HCT116 (cell line): Measurements from ENCODE around the gene MRPL44. TPM values are rescaled to one million over a fixed set of nuclear protein-coding genes. Genes with fewer than 3 reads are reported as not detected.

ENCODE experiments used
- ATAC-seq: fragments of 200-7000 bp; cut with Tn5 transposase; 2 replicates; pipeline ENCODE4 v1.9.1; 2020; ENCODE audit warnings: mild to moderate bottlenecking, moderate library complexity
- BruUV-seq: library from RNA; stranded (reverse); fragments of 400-500 nt; replicated peaks from 2 replicates; lab custom pipeline; 2021; lab: Mats Ljungman, UMichigan
- CTCF ChIA-PET: fragments of 300-600 bp; sonication (Branson Sonifier 250); formaldehyde crosslinking; loops from one replicate; lab custom pipeline; 2021; ENCODE audit warnings: antibody characterized with exemption; lab: Charles Lee
- POLR2A ChIA-PET: fragments of 300-600, 350-600 bp; sonication (Branson Sonifier 250); formaldehyde crosslinking; loops from one replicate; lab custom pipeline; 2021; ENCODE audit warnings: antibody characterized with exemption; lab: Charles Lee
- RAD21 ChIA-PET, 2 experiments: fragments of 300-600 bp; sonication (Branson Sonifier 250); formaldehyde crosslinking; loops; one replicate each; lab custom pipeline; 2023; ENCODE audit warnings: low total read pairs in 2 of 2; ENCODE audit not compliant: uncharacterized antibody in 2 of 2, unreplicated experiment in 2 of 2, low non-redundant PET in 1 of 2; lab: Charles Lee
- DNase-seq: peaks from one replicate; pipeline ENCODE4 v3.0.0-alpha.2; 2010; ENCODE audit warnings: low read depth, low spot score
- H2AFZ ChIP-seq: fragments of 200-600 bp; shearing (Covaris generic), sonication (generic); 2 replicates; pipeline ENCODE4 v1.6.1; 2017; ENCODE audit warnings: low read depth, mixed run types, mixed read lengths, antibody characterized with exemption, low read length; ENCODE audit not compliant: poor library complexity, severe bottlenecking
- H3K27ac ChIP-seq: 2 replicates; pipeline ENCODE4 v1.5.1; 2012; ENCODE audit warnings: low read depth, low read length
- H3K27me3 ChIP-seq: fragments of 200-600 bp; sonication (generic); 2 replicates; pipeline ENCODE4 v1.6.1; 2016; ENCODE audit warnings: mixed run types, low read length, mixed read lengths; ENCODE audit not compliant: insufficient read depth
- H3K36me3 ChIP-seq, 2 experiments: fragments of 200-500 bp in 1 of 2; fragments of 200-600 bp in 1 of 2; sonication (Bioruptor generic) in 1 of 2; sonication (generic) in 1 of 2; 2 replicates each; pipeline versions ENCODE4 v1.5.1 to v1.6.1; 2014 to 2016; ENCODE audit warnings: low read length in 2 of 2, inconsistent platforms in 1 of 2, mixed read lengths in 1 of 2, mixed run types in 1 of 2; ENCODE audit not compliant: insufficient read depth in 2 of 2, control insufficient read depth in 1 of 2
- H3K4me1 ChIP-seq, 2 experiments: fragments of 200-600 bp in 1 of 2; sonication (generic) in 1 of 2; 2 replicates each; pipeline versions ENCODE4 v1.5.1 to v1.6.1; 2012 to 2017; ENCODE audit warnings: low read length in 2 of 2, inconsistent platforms in 1 of 2, mild to moderate bottlenecking in 1 of 2, mixed read lengths in 1 of 2, mixed run types in 1 of 2, moderate library complexity in 1 of 2; ENCODE audit not compliant: insufficient read depth in 2 of 2, control insufficient read depth in 1 of 2
- H3K4me2 ChIP-seq: fragments of 200-600 bp; sonication (generic); 2 replicates; pipeline ENCODE4 v1.6.1; 2017; ENCODE audit warnings: mixed run types, low read length, mixed read lengths
- H3K4me3 ChIP-seq, 2 experiments: fragments of 200-600 bp in 1 of 2; sonication (generic) in 1 of 2; replicated peaks in 1 of 2; 2 replicates each; pipeline ENCODE4 v1.5.1; 2011 to 2016; ENCODE audit warnings: low read length in 2 of 2, control low read depth in 1 of 2, low read depth in 1 of 2, mild to moderate bottlenecking in 1 of 2, mixed read lengths in 1 of 2, mixed run types in 1 of 2
- H3K79me2 ChIP-seq: fragments of 200-600 bp; sonication (generic); 2 replicates; pipeline ENCODE4 v1.6.1; 2017; ENCODE audit warnings: mild to moderate bottlenecking, mixed run types, low read length, moderate library complexity, mixed read lengths; ENCODE audit not compliant: insufficient read depth
- H3K9ac ChIP-seq: fragments of 200-600 bp; sonication (generic); 2 replicates; pipeline ENCODE4 v1.6.1; 2016; ENCODE audit warnings: low read length, mixed read lengths
- H3K9me2 ChIP-seq: fragments of 200-600 bp; sonication (generic), shearing (Covaris generic); 2 replicates; pipeline ENCODE4 v1.6.1; 2017; ENCODE audit warnings: mixed run types, mild to moderate bottlenecking, moderate library complexity; ENCODE audit not compliant: insufficient read depth
- H3K9me3 ChIP-seq, 2 experiments: fragments of 200-500 bp in 1 of 2; fragments of 200-600 bp in 1 of 2; sonication (Bioruptor generic) in 1 of 2; sonication (generic) in 1 of 2; 2 replicates each; pipeline ENCODE4 v1.6.1; 2014 to 2017; ENCODE audit warnings: low read length in 2 of 2, mixed read lengths in 2 of 2, inconsistent platforms in 1 of 2, low read depth in 1 of 2, mild to moderate bottlenecking in 1 of 2, mixed run types in 1 of 2, moderate library complexity in 1 of 2; ENCODE audit not compliant: control insufficient read depth in 1 of 2, insufficient read depth in 1 of 2
- H4K20me1 ChIP-seq: fragments of 200-600 bp; sonication (generic), shearing (Covaris generic); 2 replicates; pipeline ENCODE4 v1.6.1; 2017; ENCODE audit warnings: mixed run types, mild to moderate bottlenecking, moderate library complexity; ENCODE audit not compliant: insufficient read depth
- ATF3 ChIP-seq: IDR thresholded peaks from 2 replicates; pipeline ENCODE4 v1.6.1; 2012
- CBX3 ChIP-seq: IDR thresholded peaks from 2 replicates; pipeline ENCODE4 v1.6.1; 2012; ENCODE audit warnings: low read depth
- CEBPB ChIP-seq: IDR thresholded peaks from 2 replicates; pipeline ENCODE4 v1.6.1; 2012; ENCODE audit warnings: low read depth
- EGR1 ChIP-seq: IDR thresholded peaks from 2 replicates; pipeline ENCODE4 v1.6.1; 2012; ENCODE audit warnings: low read depth
- ELF1 ChIP-seq: IDR thresholded peaks from 2 replicates; pipeline ENCODE4 v1.6.1; 2012; ENCODE audit warnings: low read depth, borderline replicate concordance
- EZH2phosphoT487 ChIP-seq: fragments of 200-600 bp; IDR thresholded peaks from 2 replicates; pipeline ENCODE4 v1.6.1; 2018; ENCODE audit warnings: antibody characterized with exemption, borderline replicate concordance
- POLR2A ChIP-seq: IDR thresholded peaks from 2 replicates; pipeline ENCODE4 v1.7.0; 2011; ENCODE audit warnings: borderline replicate concordance; ENCODE audit not compliant: insufficient read depth, insufficient read length; ENCODE audit errors: extremely low read depth
- POLR2AphosphoS5 ChIP-seq: IDR thresholded peaks from 2 replicates; pipeline ENCODE4 v1.6.1; 2011; ENCODE audit warnings: mild to moderate bottlenecking, low read depth, low read length, moderate library complexity
- RAD21 ChIP-seq: IDR thresholded peaks from 2 replicates; pipeline ENCODE4 v1.6.1; 2012; ENCODE audit warnings: low read depth, mild to moderate bottlenecking
- SP1 ChIP-seq: IDR thresholded peaks from 2 replicates; pipeline ENCODE4 v1.6.1; 2012; ENCODE audit warnings: low read depth
- SRF ChIP-seq: IDR thresholded peaks from 2 replicates; pipeline ENCODE4 v1.6.1; 2012; ENCODE audit warnings: low read depth
- YY1 ChIP-seq: IDR thresholded peaks from 2 replicates; pipeline ENCODE4 v1.6.1; 2011; ENCODE audit warnings: low read length, low read depth, moderate library complexity, mild to moderate bottlenecking; ENCODE audit not compliant: insufficient replicate concordance; ENCODE audit errors: extremely low read depth
- ZFX ChIP-seq: fragments of 450-650 bp; IDR thresholded peaks from 2 replicates; pipeline ENCODE4 v1.6.1; 2017
- ZNF274 ChIP-seq: fragments of 200-500 bp; sonication (Bioruptor generic); IDR thresholded peaks from 2 replicates; pipeline ENCODE4 v1.6.1; 2014; ENCODE audit warnings: mild to moderate bottlenecking, low read depth, low read length, inconsistent platforms
- intact Hi-C: fragments of 100-400 bp; cut with micrococcal nuclease; formaldehyde crosslinking; loops from 2 replicates; pipeline ENCODE4 v1.10.0; 2022
- total RNA-seq: library from RNA; stranded (reverse); gene quantifications from one replicate; pipeline ENCODE4 v1.2.1, GENCODE V29; 2021; ENCODE audit not compliant: unreplicated experiment
- TF ChIP-seq, protein P1 (sequence below): IDR thresholded peaks from 2 replicates; pipeline ENCODE4 v1.6.1; 2011; ENCODE audit warnings: mild to moderate bottlenecking, low read length, moderate library complexity; ENCODE audit not compliant: insufficient replicate concordance; ENCODE audit errors: extremely low read depth
- TF ChIP-seq, protein P2 (sequence below): IDR thresholded peaks from 2 replicates; pipeline ENCODE4 v1.6.1; 2012
- TF ChIP-seq, protein P3 (sequence below), 3 experiments: fragments of 200-600 bp in 1 of 3; sonication (generic) in 1 of 3; IDR thresholded peaks in 2 of 3; conservative IDR thresholded peaks in 1 of 3; 2 replicates each; pipeline ENCODE4 v1.5.1; 2012 to 2017; ENCODE audit warnings: low read depth in 2 of 3, low read length in 2 of 3, antibody characterized with exemption in 1 of 3, borderline replicate concordance in 1 of 3, control low read depth in 1 of 3, mild to moderate bottlenecking in 1 of 3, mixed read lengths in 1 of 3, mixed run types in 1 of 3, moderate library complexity in 1 of 3; ENCODE audit not compliant: insufficient read depth in 1 of 3

MRPL44 gene
- total RNA-seq, 1 experiment from 2014 or later = 45.8 TPM

DNA sequence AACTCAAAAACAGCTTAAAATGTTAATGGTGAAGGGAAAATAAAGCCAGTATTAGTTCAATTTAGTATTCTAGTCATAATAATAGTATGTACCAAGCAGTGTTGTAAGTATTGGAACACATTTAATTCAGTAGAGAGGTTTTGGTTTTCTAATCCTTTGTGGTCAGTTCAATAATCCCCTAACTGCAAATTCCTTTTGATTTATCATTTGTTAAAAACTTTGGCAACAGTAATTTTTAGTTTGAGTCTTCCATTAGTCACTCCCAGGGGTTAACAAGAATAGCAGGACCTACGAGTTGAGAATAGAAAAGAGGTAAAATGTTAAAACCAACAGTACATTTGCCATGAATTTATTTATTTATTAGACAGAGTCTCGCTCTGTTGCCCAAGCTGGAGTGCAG lies 10.7 kb downstream of the MRPL44 start (continued):
- TF ChIP-seq, protein P1, sequence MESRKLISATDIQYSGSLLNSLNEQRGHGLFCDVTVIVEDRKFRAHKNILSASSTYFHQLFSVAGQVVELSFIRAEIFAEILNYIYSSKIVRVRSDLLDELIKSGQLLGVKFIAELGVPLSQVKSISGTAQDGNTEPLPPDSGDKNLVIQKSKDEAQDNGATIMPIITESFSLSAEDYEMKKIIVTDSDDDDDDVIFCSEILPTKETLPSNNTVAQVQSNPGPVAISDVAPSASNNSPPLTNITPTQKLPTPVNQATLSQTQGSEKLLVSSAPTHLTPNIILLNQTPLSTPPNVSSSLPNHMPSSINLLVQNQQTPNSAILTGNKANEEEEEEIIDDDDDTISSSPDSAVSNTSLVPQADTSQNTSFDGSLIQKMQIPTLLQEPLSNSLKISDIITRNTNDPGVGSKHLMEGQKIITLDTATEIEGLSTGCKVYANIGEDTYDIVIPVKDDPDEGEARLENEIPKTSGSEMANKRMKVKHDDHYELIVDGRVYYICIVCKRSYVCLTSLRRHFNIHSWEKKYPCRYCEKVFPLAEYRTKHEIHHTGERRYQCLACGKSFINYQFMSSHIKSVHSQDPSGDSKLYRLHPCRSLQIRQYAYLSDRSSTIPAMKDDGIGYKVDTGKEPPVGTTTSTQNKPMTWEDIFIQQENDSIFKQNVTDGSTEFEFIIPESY = no peak
- TF ChIP-seq POLR2A (no peak), SP1 (no peak)

DNA sequence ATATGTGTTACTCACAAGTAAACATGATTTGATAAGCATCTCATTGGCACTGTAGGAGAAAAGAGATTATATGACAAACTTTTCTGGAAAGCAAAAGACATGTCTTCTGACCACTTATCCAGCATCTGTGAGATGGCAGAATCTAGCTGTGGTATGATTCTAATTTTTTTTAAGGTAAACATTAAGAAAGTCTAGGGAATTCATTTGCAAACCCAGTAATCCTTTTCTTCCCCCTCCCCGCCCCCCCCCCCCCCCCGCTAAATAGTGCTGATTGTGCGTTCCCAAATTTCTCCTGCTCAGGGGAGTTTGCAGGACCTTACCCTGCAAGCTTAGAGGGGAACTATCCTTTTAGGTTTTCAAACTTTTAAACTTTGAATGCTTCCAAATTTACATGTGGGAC lies 12.1 kb downstream of the MRPL44 start:
- ChIA-PET CTCF (interaction anchor here (1.3 to 6.2 kb wide), 12 partner anchors 8 to 682 kb away, joined by 3 to 170 read pairs (median 8); no protein-coding TSS in a partner anchor), RAD21 (interaction anchor here (1.4 to 2.7 kb wide), 5 partner anchors 25 to 390 kb away, joined by 3 to 31 read pairs (median 6); no protein-coding TSS in a partner anchor), POLR2A (interaction anchor here (0.6 to 1.8 kb wide), 4 partner anchors 8 to 390 kb away, joined by 3 to 7 read pairs (median 4); no protein-coding TSS in a partner anchor)
- ATAC-seq (no peak), DNase-seq (no peak)
- H3K9me2 ChIP-seq = no peaks in the 10 kb centered on the region
- H3K9ac ChIP-seq = no peak overlapping the region
- intact Hi-C loops = loop anchor here (10.0 kb wide), 1 partner anchor 995 kb away; no protein-coding TSS in a partner anchor
- H3K4me3 ChIP-seq = no peak overlapping the region
- H3K9me3 ChIP-seq = no peaks in the 10 kb centered on the region
- peaks cover 6% of the 10 kb centered on the region; the same call in 1 of the 2 replicates for H4K20me1 ChIP-seq
- H3K27ac ChIP-seq = no peak overlapping the region
- no peak overlapping the region for H3K4me2 ChIP-seq
- peaks cover 7 to 13% of the 10 kb centered on the region in 2 experiments; a peak in 3 of 4 replicates for H3K36me3 ChIP-seq
- H3K4me1 ChIP-seq = no peaks in the 10 kb centered on the region
- BruUV-seq = no TSS peak
- TF ChIP-seq YY1 (no peak), CEBPB (no peak), SRF (no peak), CBX3 (no peak), ELF1 (no peak), ZNF274 (no peak), SP1 (no peak), EZH2phosphoT487 (no peak), ATF3 (no peak), POLR2AphosphoS5 (no peak), ZFX (no peak), RAD21 (no peak), EGR1 (no peak), POLR2A (no peak)
- TF ChIP-seq, protein P2, sequence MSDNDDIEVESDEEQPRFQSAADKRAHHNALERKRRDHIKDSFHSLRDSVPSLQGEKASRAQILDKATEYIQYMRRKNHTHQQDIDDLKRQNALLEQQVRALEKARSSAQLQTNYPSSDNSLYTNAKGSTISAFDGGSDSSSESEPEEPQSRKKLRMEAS = no peak
- TF ChIP-seq, protein P3, sequence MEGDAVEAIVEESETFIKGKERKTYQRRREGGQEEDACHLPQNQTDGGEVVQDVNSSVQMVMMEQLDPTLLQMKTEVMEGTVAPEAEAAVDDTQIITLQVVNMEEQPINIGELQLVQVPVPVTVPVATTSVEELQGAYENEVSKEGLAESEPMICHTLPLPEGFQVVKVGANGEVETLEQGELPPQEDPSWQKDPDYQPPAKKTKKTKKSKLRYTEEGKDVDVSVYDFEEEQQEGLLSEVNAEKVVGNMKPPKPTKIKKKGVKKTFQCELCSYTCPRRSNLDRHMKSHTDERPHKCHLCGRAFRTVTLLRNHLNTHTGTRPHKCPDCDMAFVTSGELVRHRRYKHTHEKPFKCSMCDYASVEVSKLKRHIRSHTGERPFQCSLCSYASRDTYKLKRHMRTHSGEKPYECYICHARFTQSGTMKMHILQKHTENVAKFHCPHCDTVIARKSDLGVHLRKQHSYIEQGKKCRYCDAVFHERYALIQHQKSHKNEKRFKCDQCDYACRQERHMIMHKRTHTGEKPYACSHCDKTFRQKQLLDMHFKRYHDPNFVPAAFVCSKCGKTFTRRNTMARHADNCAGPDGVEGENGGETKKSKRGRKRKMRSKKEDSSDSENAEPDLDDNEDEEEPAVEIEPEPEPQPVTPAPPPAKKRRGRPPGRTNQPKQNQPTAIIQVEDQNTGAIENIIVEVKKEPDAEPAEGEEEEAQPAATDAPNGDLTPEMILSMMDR (IDR thresholded peaks at IDR 0.05 in 2 of 3, conservative IDR thresholded peaks at IDR 0.05 in 1 of 3; ENCODE audit: borderline replicate concordance in 1 of 3, insufficient read depth in 1 of 3, low read depth in 2 of 3, low read length in 2 of 3) = no peak
- TF ChIP-seq, protein P1 = no peak
- no peaks in the 10 kb centered on the region for H3K27me3 ChIP-seq
- peaks cover 13% of the 10 kb centered on the region for H3K79me2 ChIP-seq
- H2AFZ ChIP-seq = no peak overlapping the region
